PFSK-1 (cell line): ENCODE measurements around the gene SLC39A3.

Source experiments
- FOXP2 ChIP-seq: optimal IDR thresholded peaks from 2 replicates; pipeline ENCODE3; 2011; ENCODE audit warnings: borderline replicate concordance, control low read depth, inconsistent platforms; ENCODE audit not compliant: insufficient read depth; ENCODE audit errors: extremely low read length, extremely low read depth
- POLR2AphosphoS5 ChIP-seq: IDR thresholded peaks from 2 replicates; pipeline ENCODE4 v1.6.1; 2012; ENCODE audit warnings: low read depth, mild to moderate bottlenecking, control low read depth, low read length, moderate library complexity
- REST ChIP-seq, 2 experiments: IDR thresholded peaks; 2 replicates each; pipeline versions ENCODE4 v1.6.1 to v1.8.0; 2011 to 2012; ENCODE audit warnings: low read depth in 2 of 2, low read length in 2 of 2, control low read depth in 1 of 2, inconsistent platforms in 1 of 2, mild to moderate bottlenecking in 1 of 2, moderate library complexity in 1 of 2; ENCODE audit not compliant: insufficient read depth in 1 of 2
- SIN3A ChIP-seq: IDR thresholded peaks from 2 replicates; pipeline ENCODE4 v1.6.1; 2012; ENCODE audit warnings: mild to moderate bottlenecking, low read length, moderate library complexity, borderline replicate concordance; ENCODE audit not compliant: insufficient read depth
- TAF1 ChIP-seq: IDR thresholded peaks from 2 replicates; pipeline ENCODE4 v1.6.1; 2012; ENCODE audit warnings: low read length, control low read depth, borderline replicate concordance; ENCODE audit not compliant: insufficient read depth

The SLC39A3 gene

DNA sequence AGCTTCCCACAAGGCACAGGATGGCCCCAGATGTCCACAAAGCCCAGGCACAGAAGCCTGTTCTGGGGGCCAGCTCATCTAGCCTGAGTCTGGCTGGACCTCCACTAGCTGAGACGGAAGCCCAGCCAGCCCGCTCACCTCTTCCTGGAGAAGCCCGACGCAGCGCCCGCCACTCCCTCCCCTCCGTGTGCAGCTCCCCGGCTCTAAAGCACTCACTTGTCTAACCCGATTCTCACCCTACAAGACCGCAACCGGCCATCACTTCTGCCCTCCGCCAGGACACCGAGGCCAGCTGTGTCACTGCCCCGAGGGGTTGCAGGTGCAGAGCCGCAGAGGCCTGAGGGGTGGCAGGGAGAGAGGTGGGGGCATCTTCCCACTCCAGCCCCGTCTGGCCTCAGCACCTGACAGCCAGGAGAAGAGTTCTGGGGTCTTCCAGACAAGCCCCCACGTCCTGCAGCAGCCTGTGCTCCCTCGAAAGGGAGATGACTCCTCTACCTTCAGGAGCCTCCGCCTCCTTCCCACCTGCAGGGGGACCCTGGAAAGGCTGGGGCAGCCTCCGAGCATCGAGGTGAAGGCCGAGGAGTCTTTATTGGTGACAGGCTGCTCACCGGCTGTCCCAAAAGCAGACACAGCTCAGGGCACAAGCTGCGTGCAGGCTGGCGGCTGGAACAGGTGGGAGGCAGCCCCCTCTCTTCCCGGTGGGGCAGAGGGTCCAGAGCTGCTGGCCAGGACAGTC lies 12.7 kb downstream of the SLC39A3 start:
- no peak for TF ChIP-seq FOXP2
- TF ChIP-seq SIN3A: no peak
- no peak for TF ChIP-seq TAF1
- no peak for TF ChIP-seq REST (IDR thresholded peaks at IDR 0.05; ENCODE audit: insufficient read depth in 1 of 2, low read depth in 2 of 2, low read length in 2 of 2)
- no peak for TF ChIP-seq POLR2AphosphoS5

DNA sequence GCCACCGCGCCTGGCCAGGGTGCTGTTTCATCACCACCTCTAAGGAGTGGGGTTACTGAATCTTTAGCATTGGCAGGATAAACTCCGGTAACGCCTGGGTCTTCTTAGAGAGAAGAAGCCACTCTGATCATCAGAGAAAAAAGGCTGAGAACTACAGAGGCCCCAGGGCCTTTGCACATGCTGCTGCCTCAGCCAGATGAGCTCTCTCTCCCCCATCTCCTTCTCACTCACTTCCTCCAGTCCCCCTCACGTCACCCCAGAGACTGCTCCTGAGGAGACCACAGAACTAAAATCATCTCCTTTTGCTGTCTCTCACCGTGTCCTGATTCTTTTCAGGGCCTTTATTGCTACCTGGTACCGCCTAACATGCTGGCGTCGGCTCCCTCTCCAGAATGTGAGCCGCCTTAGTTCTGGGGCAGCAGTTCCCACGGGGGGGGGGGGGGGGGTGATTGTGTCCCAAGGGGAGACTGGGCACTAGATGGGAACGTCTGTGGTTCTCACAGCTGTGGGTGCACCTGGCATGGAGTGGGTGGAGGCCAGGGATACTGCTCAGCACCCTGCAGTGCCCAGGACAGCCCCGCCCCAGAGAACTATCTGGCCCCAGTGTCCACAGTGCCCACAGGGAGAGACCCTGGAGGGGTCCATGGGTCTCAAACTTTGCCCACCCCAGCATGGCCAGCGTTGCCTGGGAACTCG lies 13.5 kb downstream of the SLC39A3 start:
- TF ChIP-seq SIN3A (no peak), TAF1 (no peak), POLR2AphosphoS5 (no peak), REST (IDR thresholded peaks at IDR 0.05; ENCODE audit: insufficient read depth in 1 of 2, low read depth in 2 of 2, low read length in 2 of 2) (no peak), FOXP2 (no peak)

GRCh38 chr19:2724148-2724557 lies 15.7 kb downstream of the SLC39A3 start:
- TF ChIP-seq SIN3A (no peak), POLR2AphosphoS5 (no peak), FOXP2 (no peak), TAF1 (no peak), REST (IDR thresholded peaks at IDR 0.05; ENCODE audit: insufficient read depth in 1 of 2, low read depth in 2 of 2, low read length in 2 of 2) (no peak)

GRCh38 chr19:2723747-2724146 lies 16.1 kb downstream of the SLC39A3 start:
- TF ChIP-seq FOXP2: no peak
- no peak for TF ChIP-seq TAF1
- TF ChIP-seq POLR2AphosphoS5: no peak
- no peak for TF ChIP-seq REST (IDR thresholded peaks at IDR 0.05; ENCODE audit: insufficient read depth in 1 of 2, low read depth in 2 of 2, low read length in 2 of 2)
- no peak for TF ChIP-seq SIN3A
